WTC11 (cell line): ENCODE data around the gene POSTN. TPM values are rescaled to one million over a fixed set of nuclear protein-coding genes. Genes with fewer than 3 reads are reported as not detected.

Experiments
- ATAC-seq: fragments of 200-7000 bp; cut with Tn5 transposase; 2 replicates; pipeline ENCODE4 v1.10.0; 2021; ENCODE audit warnings: mild to moderate bottlenecking, moderate library complexity
- CTCF ChIA-PET: fragments of 300-600 bp; sonication (Branson Sonifier 250); formaldehyde crosslinking; loops from one replicate; lab custom pipeline; 2021; ENCODE audit warnings: antibody characterized with exemption; lab: Charles Lee
- POLR2A ChIA-PET: fragments of 350-600 bp; sonication (Branson Sonifier 250); formaldehyde crosslinking; loops from one replicate; lab custom pipeline; 2021; ENCODE audit warnings: antibody characterized with exemption; lab: Charles Lee
- DNase-seq: peaks from one replicate; pipeline ENCODE4 v3.0.0; 2021; ENCODE audit warnings: low spot score
- H3K27ac Mint-ChIP-seq: 2 replicates; pipeline ENCODE4 v1.8.0; 2021; ENCODE audit warnings: mixed read lengths
- H3K27me3 Mint-ChIP-seq: 2 replicates; pipeline ENCODE4 v1.8.0; 2021; ENCODE audit warnings: low read depth, mild to moderate bottlenecking, moderate library complexity, mixed read lengths
- H3K36me3 Mint-ChIP-seq: 2 replicates; pipeline ENCODE4 v1.8.0; 2021; ENCODE audit warnings: mixed read lengths
- H3K4me1 Mint-ChIP-seq: 2 replicates; pipeline ENCODE4 v1.8.0; 2022; ENCODE audit warnings: mixed read lengths
- H3K4me3 Mint-ChIP-seq: 2 replicates; pipeline ENCODE4 v1.8.0; 2021; ENCODE audit warnings: mild to moderate bottlenecking, moderate library complexity, mixed read lengths
- H3K9me3 Mint-ChIP-seq: 2 replicates; pipeline ENCODE4 v1.8.0; 2021; ENCODE audit warnings: mixed read lengths
- ARID4B ChIP-seq: sonication (generic); formaldehyde crosslinking; IDR thresholded peaks from 2 replicates; pipeline ENCODE4 v1.8.0; 2023; ENCODE audit warnings: missing genetic modification reagents, mild to moderate bottlenecking, borderline replicate concordance
- ATF1 ChIP-seq: sonication (generic); formaldehyde crosslinking; IDR thresholded peaks from 2 replicates; pipeline ENCODE4 v1.8.1; 2023; ENCODE audit warnings: mild to moderate bottlenecking, moderate library complexity, missing genetic modification reagents
- CBFB ChIP-seq: sonication (generic); formaldehyde crosslinking; IDR thresholded peaks from 2 replicates; pipeline ENCODE4 v1.8.1; 2022; ENCODE audit warnings: mild to moderate bottlenecking, low read depth, missing genetic modification reagents
- CREM ChIP-seq: sonication (generic); formaldehyde crosslinking; IDR thresholded peaks from 2 replicates; pipeline ENCODE4 v1.8.1; 2022; ENCODE audit warnings: mild to moderate bottlenecking, missing genetic modification reagents, moderate library complexity
- E2F5 ChIP-seq: sonication (generic); formaldehyde crosslinking; IDR thresholded peaks from 2 replicates; pipeline ENCODE4 v1.8.1; 2022; ENCODE audit warnings: mild to moderate bottlenecking, moderate library complexity, missing genetic modification reagents
- EMX1 ChIP-seq: fragments of 250-450 bp; sonication (Bioruptor Pico); IDR thresholded peaks from 2 replicates; pipeline ENCODE4 v1.8.0; 2021; ENCODE audit warnings: mild to moderate bottlenecking
- ERG ChIP-seq: fragments of 250-450 bp; sonication (Bioruptor Pico); IDR thresholded peaks from 2 replicates; pipeline ENCODE4 v1.8.0; 2021; ENCODE audit warnings: mild to moderate bottlenecking
- FOXK1 ChIP-seq: sonication (generic); formaldehyde crosslinking; IDR thresholded peaks from 2 replicates; pipeline ENCODE4 v1.8.0; 2022; ENCODE audit warnings: mild to moderate bottlenecking, moderate library complexity, missing genetic modification reagents
- HMGXB4 ChIP-seq: sonication (generic); formaldehyde crosslinking; IDR thresholded peaks from 2 replicates; pipeline ENCODE4 v1.8.1; 2023; ENCODE audit warnings: mild to moderate bottlenecking, moderate library complexity, missing genetic modification reagents
- JAZF1 ChIP-seq: fragments of 250-450 bp; sonication (Bioruptor Pico); IDR thresholded peaks from 2 replicates; pipeline ENCODE4 v1.9.0; 2021; ENCODE audit warnings: moderate library complexity, mild to moderate bottlenecking, inconsistent platforms
- MLX ChIP-seq: sonication (generic); formaldehyde crosslinking; IDR thresholded peaks from 2 replicates; pipeline ENCODE4 v1.8.1; 2023; ENCODE audit warnings: mild to moderate bottlenecking, missing genetic modification reagents, moderate library complexity
- NFATC4 ChIP-seq: fragments of 250-450 bp; sonication (Bioruptor Pico); IDR thresholded peaks from 2 replicates; pipeline ENCODE4 v1.9.0; 2021; ENCODE audit warnings: mild to moderate bottlenecking
- NR2C2 ChIP-seq: sonication (generic); formaldehyde crosslinking; IDR thresholded peaks from 2 replicates; pipeline ENCODE4 v1.8.0; 2022; ENCODE audit warnings: mild to moderate bottlenecking, missing genetic modification reagents
- PRRX2 ChIP-seq: fragments of 250-450 bp; sonication (Bioruptor Pico); IDR thresholded peaks from 2 replicates; pipeline ENCODE4 v1.8.0; 2021; ENCODE audit warnings: mild to moderate bottlenecking
- RORB ChIP-seq: fragments of 250-450 bp; sonication (Bioruptor Pico); IDR thresholded peaks from 2 replicates; pipeline ENCODE4 v1.9.0; 2021; ENCODE audit warnings: mild to moderate bottlenecking
- SMAD4 ChIP-seq: sonication (generic); formaldehyde crosslinking; IDR thresholded peaks from 2 replicates; pipeline ENCODE4 v1.8.0; 2022; ENCODE audit warnings: mild to moderate bottlenecking, missing genetic modification reagents
- TCF7 ChIP-seq: sonication (generic); formaldehyde crosslinking; IDR thresholded peaks from 2 replicates; pipeline ENCODE4 v1.8.0; 2022; ENCODE audit warnings: mild to moderate bottlenecking, low read depth, missing genetic modification reagents, moderate library complexity
- TP53 ChIP-seq: sonication (generic); formaldehyde crosslinking; IDR thresholded peaks from 2 replicates; pipeline ENCODE4 v1.8.1; 2023; ENCODE audit warnings: mild to moderate bottlenecking, missing genetic modification reagents
- ZBTB43 ChIP-seq: sonication (generic); formaldehyde crosslinking; IDR thresholded peaks from 2 replicates; pipeline ENCODE4 v1.8.1; 2023; ENCODE audit warnings: mild to moderate bottlenecking, missing genetic modification reagents
- ZNF423 ChIP-seq: fragments of 250-450 bp; sonication (Bioruptor Pico); IDR thresholded peaks from 2 replicates; pipeline ENCODE4 v2.1.2; 2022; ENCODE audit warnings: mild to moderate bottlenecking, moderate library complexity
- ZNF512 ChIP-seq: sonication (generic); formaldehyde crosslinking; IDR thresholded peaks from 2 replicates; pipeline ENCODE4 v1.8.1; 2022; ENCODE audit warnings: missing genetic modification reagents, borderline replicate concordance
- ZNF671 ChIP-seq: fragments of 250-450 bp; sonication (Bioruptor Pico); IDR thresholded peaks from 2 replicates; pipeline ENCODE4 v1.8.0; 2021; ENCODE audit warnings: mild to moderate bottlenecking
- total RNA-seq: library from RNA; stranded (reverse); gene quantifications from 3 replicates; pipeline ENCODE4 v1.2.3, GENCODE V29; 2021

POSTN gene
- total RNA-seq, 1 experiment from 2014 or later, result 0.70 TPM

GRCh38 chr13:37576601-37577000, 22.0 kb downstream of the POSTN start:
- H3K9me3 Mint-ChIP-seq, result no peaks in the 10 kb centered on the region
- no peaks in the 10 kb centered on the region for H3K27me3 Mint-ChIP-seq
- TF ChIP-seq MLX (CRISPR knock-in tag) (no peak), TP53 (CRISPR knock-in tag) (no peak), HMGXB4 (CRISPR knock-in tag) (no peak), CBFB (CRISPR knock-in tag) (no peak), ZNF423 (no peak), ZNF671 (CRISPR knock-in tag) (no peak), NR2C2 (no peak), RORB (no peak), PRRX2 (CRISPR knock-in tag) (no peak), SMAD4 (no peak), JAZF1 (CRISPR knock-in tag) (no peak), TCF7 (CRISPR knock-in tag) (no peak), ATF1 (CRISPR knock-in tag) (no peak), EMX1 (no peak), ZNF512 (CRISPR knock-in tag) (no peak)
- TF ChIP-seq, all 79 proteins: peak for 0
- no peaks in the 10 kb centered on the region for H3K36me3 Mint-ChIP-seq
- no peaks in the 10 kb centered on the region for H3K4me1 Mint-ChIP-seq
- CTCF ChIA-PET, result no interaction called here
- no peak overlapping the region for H3K4me3 Mint-ChIP-seq
- POLR2A ChIA-PET, result no interaction called here
- ATAC-seq, result no peak
- H3K27ac Mint-ChIP-seq, result no peak overlapping the region
- DNase-seq, result no peak

- TF ChIP-seq ZBTB43 (CRISPR knock-in tag) (no peak), CREM (CRISPR knock-in tag) (no peak)
- no peaks in the 10 kb centered on the region for H3K27me3 Mint-ChIP-seq
- H3K9me3 Mint-ChIP-seq, result no peaks in the 10 kb centered on the region
- H3K36me3 Mint-ChIP-seq, result no peaks in the 10 kb centered on the region
- H3K4me1 Mint-ChIP-seq, result peaks cover 2% of the 10 kb centered on the region; the same call in 1 of the 2 replicates
- ChIA-PET POLR2A (no interaction called here), CTCF (no interaction called here)
- no peak for ATAC-seq
- DNase-seq, result no peak
- H3K4me3 Mint-ChIP-seq, result no peak overlapping the region
- no peak overlapping the region for H3K27ac Mint-ChIP-seq
These were observed 33.1 kb downstream of the POSTN start for GRCh38 chr13:37565425-37565824.

- H3K9me3 Mint-ChIP-seq, result peaks cover 20% of the 10 kb centered on the region
- peaks cover 11% of the 10 kb centered on the region for H3K36me3 Mint-ChIP-seq
- POLR2A ChIA-PET, result no interaction called here
- no peak overlapping the region for H3K4me3 Mint-ChIP-seq
- H3K27ac Mint-ChIP-seq, result no peak overlapping the region
- ATAC-seq (no peak), DNase-seq (no peak)
- no peaks in the 10 kb centered on the region for H3K27me3 Mint-ChIP-seq
- CTCF ChIA-PET, result no interaction called here
- peaks cover 2% of the 10 kb centered on the region; the same call in 1 of the 2 replicates for H3K4me1 Mint-ChIP-seq
- TF ChIP-seq ARID4B (CRISPR knock-in tag) (no peak), E2F5 (CRISPR knock-in tag) (no peak), NFATC4 (CRISPR knock-in tag) (no peak), CREM (CRISPR knock-in tag) (no peak), ERG (CRISPR knock-in tag) (no peak), FOXK1 (CRISPR knock-in tag) (no peak)
These were observed 37.5 kb downstream of the POSTN start for GRCh38 chr13:37561031-37561430.
